LoVo (cell line): Measurements from ENCODE around the gene TNS1.

ENCODE experiments used
- DNase-seq: peaks from one replicate; pipeline ENCODE4 v3.0.0-alpha.2; 2016; ENCODE audit warnings: low spot score

TNS1 gene

DNA sequence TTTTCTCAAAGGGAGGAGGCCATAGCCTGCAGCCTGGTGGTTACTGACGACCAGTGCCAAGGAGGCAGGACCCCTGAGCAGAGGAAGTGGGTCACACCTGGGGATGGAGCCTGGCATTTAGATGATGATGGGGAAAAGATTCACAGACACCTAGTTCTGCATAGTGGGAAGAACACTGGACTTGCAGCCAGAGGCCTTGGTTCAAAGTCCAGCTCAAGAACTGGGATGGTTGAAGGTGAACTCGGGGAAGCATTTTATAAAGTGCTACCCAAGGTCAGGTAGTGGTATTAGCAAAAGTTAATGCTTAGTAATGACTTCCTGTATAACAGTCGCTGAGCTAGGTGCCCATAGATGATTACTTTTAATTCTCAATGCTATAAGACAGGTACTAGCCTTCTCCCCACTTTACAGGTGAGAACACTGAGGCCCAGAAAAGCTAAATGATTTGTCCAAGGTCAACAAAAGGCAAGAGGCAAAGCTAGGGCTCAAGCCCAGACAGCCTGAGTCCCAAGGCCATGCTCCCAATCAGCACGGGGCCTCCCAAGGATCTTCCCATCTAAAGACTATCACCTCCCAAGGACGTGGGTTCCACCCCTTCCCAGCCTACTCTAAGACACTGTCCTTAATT, 134.4 kb downstream of the TNS1 start:
- no peak for DNase-seq

DNA sequence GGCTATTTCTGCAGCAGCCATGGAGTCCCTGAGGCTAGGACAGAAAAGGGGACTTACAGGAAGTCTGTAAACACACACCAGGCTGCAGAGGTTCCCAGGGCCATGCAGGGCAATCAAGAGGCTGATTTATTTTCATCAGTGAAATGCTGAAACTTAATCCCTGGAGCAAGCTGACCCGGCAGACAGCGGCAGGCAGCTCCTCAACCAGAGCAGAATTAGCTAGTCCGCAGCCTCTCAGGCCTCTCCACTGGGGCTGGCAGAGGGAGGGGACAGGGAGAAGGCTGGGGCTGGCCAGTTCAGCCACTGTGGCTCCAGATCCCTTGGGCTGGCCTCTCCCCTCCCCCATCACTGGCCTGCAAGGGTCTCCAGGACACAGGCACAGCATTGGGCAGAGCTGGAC, 136.3 kb downstream of the TNS1 start:
- DNase-seq: no peak

DNA sequence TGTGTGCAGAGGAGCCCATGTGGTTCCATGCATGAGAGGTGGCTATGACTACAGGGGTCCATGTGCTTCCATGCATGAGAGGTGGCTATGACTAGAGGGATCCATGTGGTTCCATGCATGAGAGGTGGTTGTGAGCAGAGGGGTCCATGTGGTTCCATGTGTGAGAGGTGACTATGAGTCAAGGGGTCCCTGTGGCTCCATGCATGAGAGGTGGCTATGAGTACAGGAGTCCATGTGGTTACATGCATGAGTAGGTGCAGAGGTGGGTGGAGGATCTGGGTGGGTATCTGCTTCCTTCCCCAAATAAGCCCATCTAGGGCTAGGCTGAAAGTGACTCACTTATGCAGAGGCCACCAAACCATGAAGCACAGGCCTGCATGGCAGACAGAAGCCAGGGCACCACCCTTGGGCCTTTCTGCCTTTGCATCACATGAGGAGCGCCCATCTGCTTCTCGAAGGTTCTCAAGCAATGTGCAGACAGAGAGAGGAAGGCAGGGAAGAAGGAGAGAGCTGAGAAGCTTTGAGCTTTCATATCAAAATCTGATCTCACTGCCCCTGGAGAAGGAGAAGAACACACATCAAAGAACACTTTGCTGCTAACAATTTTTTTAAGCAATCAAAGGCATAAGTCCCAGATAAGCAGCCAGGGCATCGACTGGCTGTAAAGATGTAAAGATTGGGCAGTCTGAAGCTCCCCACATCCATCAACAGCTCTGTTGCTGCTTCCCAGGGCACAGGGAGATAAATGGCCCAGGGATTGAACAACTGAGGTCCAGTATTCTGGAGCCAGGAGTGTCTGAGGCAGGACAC, 137.6 kb downstream of the TNS1 start:
- DNase-seq: no peak

DNA sequence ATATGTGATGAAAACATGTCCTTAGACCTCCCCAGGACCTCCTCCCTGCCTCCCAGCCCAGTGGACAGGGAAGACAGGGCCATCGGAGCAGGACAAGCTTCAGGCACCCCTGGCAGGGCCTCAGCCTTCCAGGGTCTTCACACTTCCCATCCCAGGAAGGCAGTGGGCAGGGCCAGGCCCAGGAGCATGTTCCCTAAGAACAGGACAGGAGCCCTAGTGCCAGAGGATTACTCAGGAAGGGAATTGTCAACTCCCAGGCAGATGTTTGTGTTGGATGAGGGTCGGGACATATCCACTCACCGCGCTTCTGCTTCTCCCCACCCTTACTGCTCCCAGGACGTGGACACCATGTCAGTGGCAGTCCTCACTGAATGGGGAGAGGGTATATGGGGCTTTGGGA, 138.9 kb downstream of the TNS1 start:
- DNase-seq: no peak

DNA sequence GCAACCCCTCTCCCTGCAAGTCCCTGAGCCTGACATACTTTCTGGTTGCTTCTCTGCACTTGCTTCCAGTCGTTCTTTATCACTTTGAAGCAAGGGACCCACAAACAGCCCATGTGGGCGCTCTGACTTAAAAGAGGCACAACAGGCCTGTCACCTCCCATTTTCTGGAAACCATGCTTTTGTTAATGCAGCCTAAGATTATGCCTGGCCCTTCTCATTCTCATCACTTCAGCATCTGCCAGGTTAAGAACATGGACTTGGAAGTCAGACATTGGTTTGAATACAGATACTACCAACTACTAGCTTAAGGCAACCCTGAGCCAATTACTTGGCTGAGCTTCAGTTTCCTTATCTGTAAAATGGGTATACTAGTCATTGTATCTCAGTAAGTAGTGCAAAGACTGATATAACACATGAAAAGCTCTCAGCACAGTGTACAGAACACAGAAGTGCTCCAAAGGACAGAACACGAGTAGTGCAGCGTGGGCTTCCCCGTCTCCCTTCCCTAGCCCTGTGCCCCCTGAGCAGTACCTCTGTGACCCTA, 141.4 kb downstream of the TNS1 start:
- no peak for DNase-seq

DNA sequence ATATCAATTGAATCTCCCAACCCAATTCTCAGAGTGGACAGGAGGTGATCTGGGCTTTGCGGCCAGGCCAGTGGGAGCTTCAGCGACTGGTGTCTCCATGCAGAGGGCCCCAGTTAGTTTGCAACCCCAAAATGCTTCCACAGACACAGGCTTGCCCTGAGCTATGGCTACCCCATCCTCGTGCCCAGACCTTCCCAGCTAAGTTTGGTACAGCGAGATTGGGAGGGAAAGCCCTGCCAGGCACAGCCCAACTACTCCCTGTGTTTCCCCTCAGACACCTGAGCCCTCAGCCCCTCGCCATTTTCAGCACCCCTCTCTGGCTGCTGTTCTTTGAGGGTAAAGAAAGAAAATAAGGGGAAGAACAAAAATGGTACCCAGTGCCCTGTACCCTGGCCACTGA, 142.9 kb downstream of the TNS1 start:
- no peak for DNase-seq

DNA sequence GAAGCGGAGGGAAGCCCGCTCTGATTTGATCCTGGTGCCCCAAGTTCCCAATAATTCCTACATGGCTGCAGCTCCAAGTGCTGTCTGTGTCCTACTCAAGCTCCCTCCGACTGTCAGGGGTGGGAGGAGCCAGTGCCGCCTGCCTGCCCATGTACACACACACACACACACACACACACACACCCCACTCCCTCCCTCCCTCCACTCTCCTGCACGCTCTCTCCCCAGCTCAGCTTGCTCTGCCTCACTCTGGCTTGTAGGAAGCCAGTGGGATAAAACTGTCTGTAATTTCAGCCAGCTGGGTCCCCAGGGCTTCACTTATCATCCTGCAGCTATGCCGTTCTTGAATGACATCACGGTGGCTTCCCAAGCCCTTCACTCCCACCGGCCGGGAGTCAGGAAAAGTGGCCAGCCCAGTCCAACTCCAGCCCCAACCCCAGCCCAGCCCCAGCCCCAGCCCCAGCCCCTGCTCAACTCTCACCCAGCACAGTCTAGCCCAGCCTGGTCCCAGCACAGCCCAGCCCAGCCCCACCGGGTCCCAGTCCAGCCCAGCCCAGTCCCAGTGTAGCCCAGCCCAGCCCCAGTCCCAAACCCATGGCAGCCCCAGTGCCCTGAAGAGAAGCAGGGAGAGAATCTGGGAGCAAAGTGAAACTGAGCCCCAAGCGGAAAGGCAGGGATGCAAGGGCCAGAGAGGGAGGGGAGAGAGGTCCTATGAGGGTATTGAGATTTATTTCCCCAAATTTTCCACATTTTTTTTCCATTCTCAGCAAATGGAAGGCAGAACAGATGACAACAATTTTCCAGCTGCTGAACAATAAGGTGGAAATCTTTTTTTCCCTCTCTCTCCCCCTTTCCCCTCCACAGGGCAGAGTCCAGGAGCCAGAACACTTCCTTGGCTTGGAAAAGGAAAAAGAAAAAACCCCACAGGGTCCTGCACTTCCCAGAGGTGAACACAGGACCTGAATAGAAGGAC, 144.0 kb downstream of the TNS1 start:
- DNase-seq: no peak

DNA sequence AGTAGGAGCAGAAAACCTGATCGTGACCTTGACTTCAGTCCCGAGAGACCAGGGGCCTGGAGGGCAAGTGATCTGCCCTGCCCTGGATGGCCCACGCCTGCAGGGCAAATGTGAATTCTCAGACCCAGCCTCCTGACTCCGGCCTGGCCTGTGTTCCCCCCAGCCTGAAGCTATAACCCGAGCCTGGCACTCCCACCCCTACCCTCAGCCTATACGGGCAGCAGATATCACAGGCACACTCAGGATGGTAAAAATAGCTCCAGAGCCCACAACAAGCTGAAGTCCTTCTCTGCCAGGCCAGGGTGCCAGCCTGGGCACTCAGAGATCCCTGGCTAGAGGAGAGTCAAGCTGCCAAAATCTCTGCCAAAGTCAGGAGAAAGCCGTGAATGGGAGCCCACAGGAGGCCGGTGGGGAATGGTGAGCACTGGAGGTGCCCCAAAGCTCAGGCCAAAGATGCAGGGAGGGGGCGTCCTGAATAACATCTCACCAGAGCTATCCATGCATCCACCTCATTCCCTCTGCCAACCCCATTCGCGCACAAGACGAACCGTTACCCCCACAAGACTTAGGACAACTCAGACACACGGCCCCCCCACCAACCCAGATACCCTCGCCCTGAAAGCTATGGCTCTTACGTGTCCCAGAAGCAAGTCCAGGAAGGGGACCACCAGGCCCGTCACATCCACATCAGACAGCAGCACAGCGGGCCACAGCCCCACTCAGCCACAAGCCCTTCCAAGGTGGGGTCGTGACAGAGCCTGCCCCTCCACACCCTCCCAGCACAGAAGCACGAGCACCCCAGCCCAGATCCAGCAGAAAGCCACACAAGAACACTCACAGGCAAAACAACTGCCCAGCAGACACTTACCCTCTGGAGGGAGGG, 144.9 kb downstream of the TNS1 start:
- no peak for DNase-seq

DNA sequence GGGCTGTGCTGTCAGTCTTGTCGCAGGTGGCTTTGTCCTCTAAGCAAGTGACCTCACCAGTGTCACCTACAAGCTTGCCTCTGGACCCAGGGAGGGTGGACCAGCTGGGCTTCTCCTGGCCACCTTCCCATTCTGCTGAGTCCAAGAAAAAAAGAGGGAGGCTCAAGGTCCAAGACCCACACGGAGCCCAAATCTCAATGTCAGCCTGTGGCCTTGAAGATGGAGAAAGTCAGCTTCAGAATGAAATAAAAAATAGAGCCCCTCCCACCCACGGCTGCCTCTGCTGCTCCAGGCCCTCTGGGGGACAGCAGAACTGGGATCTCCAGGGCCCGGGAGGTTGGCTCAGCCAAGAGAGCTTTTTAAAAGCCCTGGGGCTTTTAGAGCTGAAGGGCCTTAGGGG, 145.9 kb downstream of the TNS1 start:
- no peak for DNase-seq

DNA sequence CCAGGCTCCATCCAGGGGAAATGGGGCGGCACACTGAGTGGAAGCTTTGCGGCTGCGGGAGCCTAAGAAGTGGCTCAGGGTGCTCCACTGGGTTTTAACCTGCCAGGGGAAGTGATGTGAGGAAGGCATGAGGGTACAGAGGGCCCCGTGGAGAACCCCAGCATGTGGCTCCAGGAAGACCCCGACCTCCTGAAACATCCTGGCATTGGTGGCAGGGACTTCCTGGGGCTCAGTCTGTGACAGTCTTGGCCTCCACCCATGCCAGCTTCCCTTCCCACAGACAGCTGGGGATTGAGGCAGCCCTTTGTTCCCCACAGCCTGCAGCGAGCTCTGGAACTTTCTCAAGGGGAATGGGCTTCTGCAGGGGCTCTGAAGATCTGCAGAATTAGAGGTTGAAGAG, 146.6 kb downstream of the TNS1 start:
- DNase-seq: no peak

DNA sequence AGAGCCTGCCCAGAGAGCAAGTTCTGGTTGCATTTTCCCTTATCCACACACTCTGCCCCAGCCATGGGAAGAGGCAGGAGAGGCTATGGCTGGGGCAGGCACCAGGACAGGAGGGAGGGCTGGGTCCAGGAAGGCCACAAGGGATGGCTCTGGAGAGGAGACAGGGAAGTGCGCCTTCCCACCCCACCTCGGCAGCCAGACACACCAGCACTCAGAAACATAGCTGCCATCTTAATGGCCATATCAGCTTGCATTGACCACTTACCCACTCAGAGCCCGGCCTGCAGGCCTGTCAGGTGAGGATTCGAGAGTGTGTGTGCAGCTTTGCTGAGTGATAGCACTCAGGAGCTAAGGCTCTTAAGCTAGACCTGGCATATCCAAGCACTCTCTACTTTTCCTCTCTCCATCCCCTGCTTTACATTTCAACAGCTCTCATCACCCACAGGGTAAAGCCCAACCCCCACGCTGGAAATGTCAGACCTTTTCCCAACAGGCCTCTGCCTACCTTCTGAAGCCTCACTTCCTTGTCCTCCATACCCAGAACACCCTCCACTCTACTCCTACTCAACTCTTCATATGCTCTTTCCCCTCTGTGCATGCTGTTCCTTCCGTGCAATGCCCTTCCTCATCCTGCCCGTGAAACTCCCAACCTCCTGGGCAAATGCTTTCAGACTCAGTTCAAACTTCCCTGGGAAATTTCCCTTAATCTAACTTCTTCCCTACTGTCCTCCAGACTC, 147.9 kb downstream of the TNS1 start:
- no peak for DNase-seq

DNA sequence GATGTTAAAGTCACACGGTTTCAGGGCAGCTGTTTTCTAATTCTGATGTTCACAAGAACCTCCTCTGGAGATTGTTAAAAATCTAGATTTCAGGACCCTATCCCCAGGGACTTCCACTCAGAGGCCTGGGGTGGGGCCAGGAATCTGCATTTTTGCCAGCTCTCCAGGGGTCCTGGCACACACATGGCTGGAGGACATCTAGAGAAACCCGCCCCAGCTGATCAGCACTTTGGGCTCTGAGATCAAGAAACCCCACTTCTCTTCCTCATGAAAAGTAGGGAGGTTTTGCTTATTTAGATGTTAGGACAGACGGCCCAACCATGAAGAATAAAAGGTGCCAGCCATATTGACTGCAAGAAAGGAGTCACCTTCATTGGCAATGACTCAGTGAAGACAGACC, 148.8 kb downstream of the TNS1 start:
- no peak for DNase-seq

DNA sequence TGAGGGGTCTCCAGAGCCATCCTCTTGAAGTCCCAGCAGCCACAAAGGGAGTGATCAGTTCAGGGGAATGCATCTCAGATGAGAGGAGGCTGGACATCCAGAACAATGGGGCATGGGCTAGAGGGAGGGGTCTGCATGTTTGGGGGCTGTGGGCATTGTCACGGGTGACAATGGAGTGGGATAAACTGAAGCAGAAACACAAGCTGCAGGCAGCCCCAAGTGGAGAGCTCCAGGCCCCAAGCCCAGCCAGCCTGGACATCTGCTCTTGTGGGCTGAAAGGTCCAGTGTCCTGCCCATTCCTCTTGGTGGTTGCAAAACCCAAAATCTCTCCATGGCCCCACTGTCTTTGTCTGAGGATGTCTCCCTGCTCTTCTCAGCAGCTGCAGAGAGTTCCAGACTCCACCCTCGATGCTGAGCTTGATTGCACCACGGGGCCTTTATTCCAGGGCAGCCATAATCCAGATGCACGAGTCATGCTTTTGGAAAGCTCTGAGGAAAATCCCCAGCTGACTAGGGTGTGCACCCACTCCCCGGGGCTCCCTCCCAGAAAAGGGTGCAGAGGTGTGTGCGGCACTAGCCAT, 149.4 kb downstream of the TNS1 start:
- DNase-seq: no peak

DNA sequence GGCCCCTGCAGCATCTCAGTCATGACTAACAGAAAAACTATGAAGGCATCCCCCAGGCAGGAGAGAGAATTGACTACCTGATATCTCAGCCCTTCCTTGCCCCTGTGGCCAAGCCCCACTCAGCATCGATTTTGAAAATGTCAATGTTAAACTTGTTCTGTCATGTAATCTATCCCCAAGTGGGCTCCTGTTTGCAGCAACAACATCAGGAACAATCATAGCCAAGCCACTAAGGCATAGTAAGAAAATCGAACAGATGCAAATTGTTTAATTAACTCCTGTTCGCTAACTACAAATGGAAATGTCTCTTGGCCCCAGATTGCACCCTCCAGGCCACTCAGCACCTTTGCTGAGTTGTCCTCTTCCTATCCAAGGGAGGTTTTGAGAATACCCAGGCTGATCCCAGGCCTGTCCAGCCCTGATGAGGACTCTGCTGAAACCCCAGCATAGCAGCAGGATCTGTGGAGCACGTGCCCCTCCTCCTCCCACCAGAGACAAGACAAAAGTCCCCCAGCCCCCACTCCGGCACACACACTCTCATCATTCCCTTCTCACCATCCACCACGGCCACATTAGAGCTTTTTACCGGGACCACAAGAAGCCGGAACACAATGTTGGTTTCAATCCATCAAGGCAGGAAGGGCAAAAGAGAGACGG, 150.1 kb downstream of the TNS1 start:
- DNase-seq: no peak

DNA sequence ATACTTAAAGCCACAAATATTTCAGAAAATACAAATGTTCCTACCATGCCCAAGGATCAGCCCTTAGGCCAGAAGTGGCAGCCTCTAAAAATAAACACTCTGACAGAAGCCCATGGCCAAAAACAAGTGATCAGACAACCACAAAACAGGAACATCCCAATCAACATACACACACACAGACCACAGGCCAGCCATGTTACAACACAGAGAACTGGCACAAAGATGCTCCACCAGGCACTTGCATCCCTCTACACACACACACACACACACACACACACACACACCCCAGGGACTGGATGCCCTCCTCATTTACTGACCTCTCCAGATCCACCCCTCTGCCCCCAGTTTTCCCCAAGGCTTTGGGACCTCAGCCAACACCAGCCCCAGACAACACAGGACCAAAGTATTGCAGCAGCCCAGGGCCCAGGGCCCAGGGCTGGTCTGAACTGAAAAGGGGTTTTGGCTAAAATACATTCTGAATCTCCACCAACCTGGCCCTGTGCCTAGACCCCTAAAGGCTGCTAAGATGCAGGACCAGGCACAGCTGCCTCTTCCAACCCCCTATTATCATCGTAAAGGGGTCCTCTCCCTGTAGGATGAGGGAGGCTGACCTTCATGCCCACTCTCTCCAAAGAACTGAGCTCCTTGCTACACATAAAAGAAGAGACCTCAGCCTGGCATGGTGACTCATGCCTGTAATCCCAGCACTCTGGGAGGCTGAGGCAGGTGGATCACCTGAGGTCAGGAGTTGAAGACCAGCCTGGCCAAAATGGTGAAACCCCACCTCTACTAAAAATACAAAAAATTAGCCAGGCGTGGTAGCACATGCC, 151.4 kb downstream of the TNS1 start:
- no peak for DNase-seq

DNA sequence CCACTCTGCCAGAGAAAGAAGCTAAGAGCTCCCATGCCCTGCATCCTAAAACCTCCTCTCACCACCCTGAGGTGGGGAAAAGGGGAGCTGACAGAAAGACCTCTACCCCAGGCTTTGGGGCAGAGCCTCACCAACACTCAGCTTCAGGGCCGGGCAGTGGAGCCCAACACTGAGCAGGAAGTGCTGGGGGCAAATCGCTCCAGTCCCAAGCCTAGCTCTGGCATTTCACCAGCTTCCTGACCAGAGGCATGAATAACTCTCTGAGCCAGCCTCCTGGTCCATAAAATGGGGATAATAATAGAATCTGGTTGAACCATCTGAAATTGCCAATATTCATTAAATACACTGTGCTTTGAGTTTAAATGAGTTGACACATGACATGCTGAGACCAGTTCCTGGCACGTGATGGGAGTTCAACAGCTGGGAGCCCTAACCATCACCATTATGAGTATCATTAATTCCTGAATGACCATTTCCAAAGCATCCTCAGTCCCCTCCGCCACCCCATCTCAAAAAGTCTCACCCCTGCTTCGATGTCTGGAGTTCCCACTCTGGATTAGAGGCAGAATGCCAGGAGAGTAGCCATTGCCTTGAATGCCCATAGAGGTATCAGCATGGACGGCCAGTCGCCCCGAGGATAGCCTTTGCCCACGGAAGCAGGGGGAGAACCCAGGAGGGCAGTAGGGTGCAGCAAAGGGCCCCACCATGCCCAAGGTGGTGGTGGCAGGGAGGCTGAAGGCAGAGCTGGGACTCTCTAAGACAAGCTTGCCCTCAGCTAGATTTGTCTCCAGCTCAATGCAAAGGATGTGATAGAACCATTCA, 153.4 kb downstream of the TNS1 start:
- no peak for DNase-seq

DNA sequence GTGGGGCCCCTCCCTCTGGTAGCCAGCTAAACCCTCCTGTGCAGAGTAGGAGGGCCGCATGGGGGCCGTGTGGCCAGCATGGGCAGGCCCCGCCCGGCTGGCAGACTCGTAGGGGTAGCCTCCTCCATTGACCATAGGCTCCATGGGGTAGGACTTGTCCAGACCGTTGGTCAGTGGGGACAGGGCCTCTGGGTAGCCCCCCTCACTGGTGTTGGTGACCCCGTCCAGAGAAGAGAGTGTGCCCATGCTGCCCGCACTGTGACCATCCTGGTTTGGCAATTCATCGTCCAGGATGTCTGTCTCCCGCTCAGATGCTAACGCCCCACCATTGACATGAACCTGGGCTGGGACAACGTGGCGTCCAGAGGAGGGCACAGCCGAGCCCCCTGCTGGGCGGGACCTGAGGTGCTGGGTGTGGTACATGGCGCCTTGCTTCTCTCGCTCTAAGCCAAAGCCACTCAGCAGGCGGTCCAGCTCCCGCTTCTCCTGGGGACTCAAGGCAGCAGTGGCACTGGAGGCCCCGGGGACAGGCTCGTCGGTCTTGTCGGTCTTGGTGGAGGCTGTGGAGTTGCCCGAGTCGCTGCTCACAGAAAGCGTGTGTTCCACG, 154.3 kb downstream of the TNS1 start:
- DNase-seq: no peak
